NCI-H1105 treated with DMSO at 0.1 percent for 48 hours (cell line): Measurements from ENCODE around the gene SORCS2.

Experiments
- DNase-seq: peaks from one replicate; lab custom pipeline; 2025; lab: John Stamatoyannopoulos, UW

Gene SORCS2

DNA sequence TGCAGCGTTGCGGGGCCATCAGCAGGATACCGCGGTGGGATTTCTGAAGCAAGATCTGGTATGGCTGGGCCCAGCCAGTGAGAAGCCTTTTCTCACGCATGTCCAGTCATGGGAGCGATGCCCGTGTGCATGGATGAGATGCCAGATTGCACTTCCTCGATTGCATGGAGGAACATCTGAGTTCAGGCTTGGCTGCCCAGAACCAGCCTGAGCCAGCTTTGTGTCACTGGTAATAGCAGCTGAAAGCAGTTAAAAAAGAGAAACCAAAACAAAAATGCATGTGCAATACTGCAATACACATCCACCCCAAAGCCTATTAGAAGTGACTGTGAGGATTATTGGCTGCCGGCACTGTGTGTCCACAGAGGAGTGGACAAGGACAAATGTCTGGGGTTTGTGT lies 183.1 kb downstream of the SORCS2 start:
- DNase-seq, result no peak

DNA sequence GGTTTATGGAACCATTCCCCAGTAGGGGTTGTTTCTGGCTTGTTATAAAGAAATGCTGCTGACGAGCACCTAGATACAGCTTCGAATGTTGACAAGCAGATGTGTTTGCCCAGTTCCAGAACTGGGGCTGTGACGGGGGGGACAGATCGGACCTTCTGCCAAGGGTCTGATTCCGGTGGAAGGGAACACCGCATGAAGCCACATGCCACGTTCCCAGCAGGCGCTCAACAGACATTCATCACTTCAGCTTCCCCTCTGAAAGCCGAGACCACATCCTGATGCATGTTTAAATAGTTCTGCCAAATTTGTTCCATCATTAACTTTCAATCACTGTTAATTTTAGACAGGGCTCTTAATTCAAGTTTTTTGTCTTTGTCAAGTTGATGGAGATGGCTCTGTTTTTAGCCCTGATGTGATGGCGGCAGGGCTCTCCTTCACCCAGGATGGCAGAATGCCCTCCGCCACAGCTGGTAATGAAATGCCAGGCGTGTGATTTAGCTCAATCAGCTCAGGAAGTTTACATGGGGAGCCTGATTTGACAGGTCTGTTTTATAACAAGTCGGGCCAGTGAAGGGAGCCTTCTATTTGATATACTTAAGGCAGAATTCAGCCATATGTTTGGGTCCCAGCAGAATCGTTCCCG lies 185.0 kb downstream of the SORCS2 start:
- no peak for DNase-seq

DNA sequence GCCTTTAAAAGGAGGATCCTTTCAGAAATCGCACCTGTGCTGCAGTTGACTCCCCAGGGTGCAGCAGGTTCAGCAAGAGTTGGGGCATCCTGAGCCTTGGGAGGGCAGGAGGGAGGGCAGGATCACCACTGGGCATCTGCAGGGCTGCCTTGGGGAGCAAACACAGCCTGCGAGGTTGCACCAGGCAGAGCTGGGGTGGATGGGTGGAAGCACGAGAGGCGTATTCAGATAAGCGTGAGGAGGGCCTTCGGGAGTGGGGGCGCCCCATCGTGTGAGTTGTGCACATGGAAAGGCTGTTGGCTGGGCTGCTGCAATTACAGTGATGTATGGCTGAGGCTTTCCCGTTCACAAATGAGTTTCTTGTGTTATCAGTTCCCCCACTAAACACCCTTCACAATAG lies 186.8 kb downstream of the SORCS2 start:
- DNase-seq, result no peak

GRCh38 chr4:7379719-7380118 lies 187.4 kb downstream of the SORCS2 start:
- no peak for DNase-seq

DNA sequence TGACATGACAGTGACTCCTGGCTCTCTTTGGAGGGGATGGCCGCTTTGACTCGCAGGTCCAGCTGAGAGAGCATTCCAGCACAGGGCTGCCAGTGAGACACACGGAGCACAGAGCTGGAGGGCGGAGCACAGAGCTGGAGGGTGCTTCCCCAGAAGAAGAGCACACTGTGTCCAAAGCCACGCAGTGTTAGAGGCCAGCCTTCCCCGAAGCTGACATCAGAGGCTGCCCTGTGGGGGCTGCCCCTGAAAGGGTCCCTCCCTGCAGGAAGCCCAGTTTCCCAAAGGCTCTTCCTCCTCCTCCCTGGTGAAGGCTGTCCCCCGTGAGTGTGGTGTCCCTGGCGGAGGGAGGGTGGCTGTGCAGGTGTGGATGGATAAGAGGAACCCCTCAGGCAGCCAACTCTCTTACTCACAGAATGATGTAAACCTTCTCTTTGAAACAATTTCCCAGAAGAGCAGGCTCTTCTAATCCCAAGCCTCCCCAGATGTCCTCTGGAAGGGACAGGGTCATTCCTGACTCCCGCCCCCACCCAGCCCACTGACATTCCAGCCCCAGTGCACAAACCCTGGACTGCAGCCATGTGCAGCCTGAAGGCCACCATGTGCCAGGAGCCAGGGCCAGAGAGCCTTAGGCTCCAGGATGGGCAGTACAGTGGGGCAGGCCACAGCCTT lies 189.0 kb downstream of the SORCS2 start:
- no peak for DNase-seq

GRCh38 chr4:7381890-7382633 lies 189.7 kb downstream of the SORCS2 start:
- DNase-seq, result no peak

- DNase-seq, result no peak
Measured at GRCh38 chr4:7382634-7383014, 190.3 kb downstream of the SORCS2 start.

DNA sequence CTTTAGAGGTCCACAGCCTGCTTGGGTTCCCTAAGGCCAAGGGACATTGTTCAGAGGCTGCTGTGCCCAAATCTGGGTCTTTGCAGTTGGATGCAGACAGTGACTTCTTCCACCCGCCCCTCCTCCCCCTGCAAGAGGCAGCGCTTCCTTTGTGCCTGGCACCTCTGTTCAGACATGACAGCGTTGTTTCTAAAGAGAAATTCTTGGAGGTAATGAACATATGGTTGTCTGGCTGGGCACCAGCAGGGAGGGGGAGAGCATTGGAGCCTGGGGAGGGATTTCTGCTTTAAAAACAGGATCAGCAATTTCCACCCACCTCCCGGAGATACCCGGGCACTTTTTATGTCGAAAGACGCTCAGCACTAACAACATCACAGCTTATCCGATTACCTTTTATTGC lies 190.9 kb downstream of the SORCS2 start:
- DNase-seq, result no peak

DNA sequence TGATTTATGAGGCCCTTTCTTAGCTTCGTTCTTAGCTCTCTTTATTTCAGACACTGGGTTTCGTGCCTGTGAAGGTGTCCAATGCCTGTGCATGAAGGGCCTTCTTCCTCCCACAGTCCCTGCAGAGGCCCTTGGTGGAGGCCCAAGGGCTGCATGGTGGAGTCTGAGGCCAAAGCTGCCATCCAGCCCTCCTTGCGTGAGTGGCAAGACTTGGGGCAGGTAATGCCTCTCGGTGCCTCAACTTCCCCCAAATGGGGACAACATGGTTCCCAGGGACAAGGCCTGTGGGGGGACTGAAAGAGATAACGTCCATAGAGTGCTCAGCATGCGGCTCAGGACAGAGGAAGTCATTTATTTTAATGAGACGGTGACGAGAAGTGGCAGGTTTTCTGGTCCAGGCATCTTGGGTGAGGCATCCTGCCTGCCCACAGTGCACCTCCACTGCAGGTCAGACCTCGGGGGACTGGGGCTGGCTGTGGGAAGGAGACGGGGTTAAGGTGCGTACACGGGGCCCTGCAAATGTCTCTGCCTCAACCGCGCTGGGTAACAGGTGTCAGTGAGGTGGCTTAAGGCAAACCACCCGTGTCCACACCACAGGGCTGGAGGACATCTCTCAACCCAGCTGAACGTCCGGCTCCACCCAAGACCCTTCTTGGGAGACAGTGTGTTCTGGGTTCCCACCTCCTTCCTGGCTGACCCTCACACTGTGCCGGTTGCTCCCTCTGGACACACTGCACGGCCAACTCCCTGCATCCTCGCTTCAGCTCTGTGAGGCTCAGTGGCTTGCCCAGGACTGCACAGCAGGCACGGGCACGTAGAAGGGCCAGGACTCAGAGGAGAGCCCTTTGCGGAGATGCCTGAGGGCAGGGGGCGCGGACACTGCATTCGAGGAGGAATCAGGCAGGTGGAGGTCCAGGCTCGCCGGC lies 191.9 kb downstream of the SORCS2 start:
- DNase-seq, result no peak

GRCh38 chr4:7384929-7385890 lies 192.9 kb downstream of the SORCS2 start:
- DNase-seq, result no peak

DNA sequence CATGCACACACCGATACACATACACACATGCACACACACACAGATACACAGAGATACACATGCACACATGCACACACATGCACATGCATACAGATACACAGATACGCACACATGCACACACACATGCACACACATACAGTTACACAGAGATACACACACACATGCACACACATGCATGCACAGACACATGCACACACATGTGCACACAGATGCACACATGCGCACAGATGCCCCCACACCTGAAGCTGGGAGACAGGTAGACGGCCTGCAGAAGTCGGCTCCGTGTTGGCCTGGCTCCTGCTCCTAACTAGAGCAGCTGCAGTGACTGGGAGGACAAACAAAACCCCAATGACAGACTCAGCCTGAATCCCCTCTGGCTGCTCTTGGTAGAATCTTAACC lies 195.6 kb downstream of the SORCS2 start:
- DNase-seq, result no peak

DNA sequence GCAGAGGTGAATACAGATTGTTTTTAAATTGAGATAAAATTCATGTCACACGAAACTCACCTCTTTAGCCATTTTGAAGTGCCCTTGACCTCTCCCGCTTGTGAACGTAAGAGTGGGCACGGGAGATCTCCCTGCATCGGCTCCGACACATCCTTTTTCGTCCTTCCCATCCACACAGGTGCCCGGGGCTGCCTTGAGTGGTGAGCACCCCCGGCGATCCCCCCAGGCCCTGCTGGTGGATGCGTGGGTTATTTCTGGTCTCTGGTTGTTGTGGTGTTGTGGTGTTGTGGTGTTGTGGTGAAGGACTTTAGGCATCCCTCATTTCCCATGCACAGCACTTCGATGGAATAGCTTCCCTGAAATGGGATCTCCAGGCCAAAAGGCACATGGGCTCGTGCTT lies 196.3 kb downstream of the SORCS2 start:
- DNase-seq, result no peak

- no peak for DNase-seq
Measured at GRCh38 chr4:7389101-7389701, 196.9 kb downstream of the SORCS2 start.

DNA sequence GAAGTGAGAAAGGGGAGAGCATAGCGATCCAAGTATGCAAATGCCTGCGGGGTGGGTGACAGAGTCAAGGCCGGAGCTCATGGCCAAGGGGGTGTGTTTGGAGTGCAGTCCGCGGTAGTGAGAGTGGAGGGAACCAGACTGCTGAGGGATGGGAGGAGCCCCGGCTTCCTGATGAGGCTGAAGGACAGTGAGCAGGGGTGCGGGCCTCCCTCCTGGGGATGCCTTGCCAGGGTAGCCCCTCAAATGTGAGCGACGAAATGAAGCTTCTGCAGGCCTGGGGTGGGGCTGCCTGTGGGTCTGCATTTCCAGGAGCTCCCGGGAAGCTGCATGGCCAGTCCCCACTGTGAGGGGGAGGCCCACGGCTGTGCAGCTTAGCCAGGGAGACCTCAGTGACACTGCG lies 197.4 kb downstream of the SORCS2 start:
- DNase-seq, result no peak

DNA sequence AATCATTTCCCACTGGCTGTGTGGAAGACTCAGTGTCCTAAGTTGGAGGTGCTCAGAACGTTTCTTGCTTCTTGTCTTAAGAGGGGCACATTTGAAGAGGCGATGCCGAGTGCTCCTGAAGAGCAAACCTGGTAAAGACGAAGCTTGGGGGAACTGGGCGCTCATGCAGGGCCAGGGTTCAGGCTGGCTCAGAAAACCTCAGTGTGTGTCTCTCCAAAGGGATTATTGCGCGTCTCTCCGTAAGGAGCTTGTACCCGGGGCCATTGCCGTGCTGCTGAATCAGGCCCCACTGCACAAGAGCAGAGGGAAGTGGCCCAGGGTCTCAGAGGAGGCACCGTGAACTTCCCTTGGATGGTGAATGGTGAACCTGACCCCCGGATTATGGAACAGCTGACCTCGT lies 198.0 kb downstream of the SORCS2 start:
- no peak for DNase-seq

DNA sequence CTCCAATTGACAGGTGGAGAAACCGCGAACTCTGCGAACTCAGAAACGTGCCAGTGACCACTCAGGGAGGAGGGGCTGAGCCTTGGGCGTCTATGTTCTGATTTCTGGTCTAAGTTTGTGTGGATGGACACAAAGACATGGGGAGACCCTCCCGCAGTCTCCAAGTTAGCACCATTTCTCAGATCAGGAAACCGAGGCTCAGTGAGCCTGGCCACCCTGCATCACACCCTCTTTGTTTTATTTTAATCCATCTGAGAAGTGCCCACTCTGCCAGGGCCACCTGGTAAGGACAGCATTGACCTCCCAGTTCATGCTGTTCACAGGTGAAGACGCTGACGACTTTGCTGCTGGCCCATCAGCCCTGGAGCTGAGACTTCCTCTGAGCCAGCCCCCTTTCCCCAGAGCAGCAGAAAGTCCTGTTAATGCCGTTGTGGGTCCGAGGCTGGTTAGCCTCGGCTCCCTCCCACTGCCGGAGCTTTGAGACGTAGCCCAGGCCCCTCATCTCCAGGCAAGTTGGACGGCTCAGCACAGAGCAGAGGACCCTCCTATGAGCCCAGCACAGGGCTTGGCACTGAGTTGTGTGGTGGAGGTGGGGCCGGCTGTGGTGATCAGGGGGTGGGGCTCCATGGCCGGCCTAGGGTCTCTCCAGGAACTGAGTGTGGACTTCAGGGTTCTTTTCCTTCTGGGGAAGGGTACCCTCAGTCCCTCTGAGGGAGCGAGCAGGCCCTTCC lies 198.7 kb downstream of the SORCS2 start:
- no peak for DNase-seq

- no peak for DNase-seq
Measured at GRCh38 chr4:7391637-7392437, 199.5 kb downstream of the SORCS2 start.

DNA sequence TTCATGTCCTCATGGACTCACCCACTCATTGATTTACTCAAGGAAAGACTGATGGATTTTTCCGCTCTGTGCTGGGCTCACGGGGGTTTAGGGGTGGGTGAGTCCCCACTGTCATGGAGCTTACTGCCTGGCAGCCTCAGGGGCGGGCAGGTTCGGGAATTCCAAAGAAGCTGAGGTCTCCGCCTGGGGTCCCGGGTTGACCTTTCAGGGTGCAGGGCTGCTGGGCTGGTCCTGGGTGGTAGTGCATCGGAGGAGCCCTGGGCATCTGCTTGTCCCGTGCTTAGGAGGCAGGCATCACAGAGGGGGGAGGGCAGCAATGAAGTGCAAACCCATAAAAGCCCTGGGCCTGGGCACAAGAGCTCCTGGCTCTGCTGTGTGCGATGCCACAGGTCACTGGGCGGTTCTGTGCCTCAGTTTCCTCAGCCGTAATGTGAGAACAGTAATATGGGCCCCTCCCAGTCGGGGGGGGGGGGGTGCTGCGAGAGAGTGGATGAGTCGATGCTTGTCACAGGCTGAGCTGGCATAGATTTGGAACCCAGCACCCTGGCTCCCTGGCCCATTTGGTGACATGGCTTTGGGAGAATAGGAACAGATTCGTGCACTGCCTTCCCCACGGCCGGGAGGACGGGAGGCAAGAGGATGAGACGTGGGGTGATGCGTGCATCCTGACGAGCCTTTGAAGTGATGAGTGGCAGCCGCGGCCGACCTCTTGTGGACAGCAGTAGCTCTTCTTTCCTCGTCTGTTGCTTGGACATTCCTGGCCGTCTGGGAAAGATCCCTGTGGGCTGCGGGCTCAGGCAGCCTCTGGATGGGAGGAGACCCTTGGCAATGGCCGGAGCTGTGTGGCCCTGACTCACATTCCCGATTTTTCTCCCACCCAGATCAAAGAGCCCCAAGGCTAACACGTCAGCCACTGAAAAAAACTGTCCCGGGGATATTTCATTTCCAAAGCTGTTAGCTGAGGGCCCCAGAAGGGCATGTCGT lies 200.4 kb downstream of the SORCS2 start:
- no peak for DNase-seq
